GM11168 (cell line): ENCODE data around the gene ETV6.
"Not testable (repeated sequence)": the region's sequence is repeated elsewhere in the genome, so short reads cannot be mapped to it uniquely, and the experiment has no call there.

Experiments
- in situ Hi-C: fragments of 300-500 bp; cut with MboI; formaldehyde crosslinking; loops from one replicate; pipeline ENCODE4 v1.12.0; 2022; ENCODE audit warnings: low sequenced_read_pairs; ENCODE audit not compliant: unreplicated experiment

The ETV6 gene

GRCh38 chr12:11666131-11667050 lies 16.9 kb downstream of the ETV6 start:
- in situ Hi-C loops = no loop called here

GRCh38 chr12:11667171-11667570 lies 17.7 kb downstream of the ETV6 start:
- in situ Hi-C loops = no loop called here

- in situ Hi-C loops = no loop called here
These were observed 19.1 kb downstream of the ETV6 start for GRCh38 chr12:11668611-11669010.

- in situ Hi-C loops = no loop called here
These were observed 19.9 kb downstream of the ETV6 start for GRCh38 chr12:11669348-11669747.

DNA sequence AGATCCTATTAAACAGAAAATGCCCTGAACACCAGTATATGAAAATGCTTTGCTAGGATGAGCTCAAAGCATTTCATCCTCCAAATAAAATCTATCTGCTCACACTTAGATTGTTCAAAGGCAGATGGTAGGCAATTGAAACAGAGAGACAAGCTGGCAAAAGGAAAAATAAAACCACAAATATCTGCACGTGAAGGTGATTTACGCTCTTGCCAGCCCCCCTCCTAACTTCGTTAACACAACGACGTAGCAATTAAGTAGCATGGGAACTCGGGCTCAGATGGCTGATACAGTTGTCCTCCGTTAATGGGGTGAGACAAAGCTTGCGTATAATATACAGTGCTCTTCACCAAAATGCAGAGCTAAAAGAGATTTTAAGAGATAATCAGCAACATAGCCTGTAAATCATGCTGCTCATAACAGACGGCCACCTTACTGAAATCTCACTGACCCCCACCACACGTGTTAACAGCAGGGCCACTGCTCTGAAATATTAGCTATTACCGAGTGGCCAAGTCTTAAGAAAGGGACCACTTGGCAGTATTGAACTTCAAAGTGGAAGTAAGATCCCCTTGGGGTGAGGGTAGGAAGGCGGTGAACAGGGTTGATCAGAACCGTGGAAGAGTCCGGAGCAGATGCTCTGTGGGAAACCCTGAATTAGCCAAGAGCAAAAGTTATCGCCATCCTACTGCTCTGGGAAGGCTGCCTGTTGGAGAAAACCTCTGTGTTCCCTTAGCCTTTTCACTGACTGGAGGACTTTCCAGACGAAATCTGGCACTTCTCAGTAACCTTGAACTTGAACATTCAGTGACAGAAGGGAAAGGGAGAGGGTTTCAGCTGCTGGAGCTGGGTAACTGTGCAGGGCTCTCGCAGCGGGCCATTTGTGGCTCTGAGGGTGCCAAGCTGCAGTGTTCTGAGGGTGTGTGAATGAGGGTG lies 23.1 kb downstream of the ETV6 start:
- in situ Hi-C loops = no loop called here

GRCh38 chr12:11673666-11674461 lies 24.4 kb downstream of the ETV6 start:
- in situ Hi-C loops = no loop called here

DNA sequence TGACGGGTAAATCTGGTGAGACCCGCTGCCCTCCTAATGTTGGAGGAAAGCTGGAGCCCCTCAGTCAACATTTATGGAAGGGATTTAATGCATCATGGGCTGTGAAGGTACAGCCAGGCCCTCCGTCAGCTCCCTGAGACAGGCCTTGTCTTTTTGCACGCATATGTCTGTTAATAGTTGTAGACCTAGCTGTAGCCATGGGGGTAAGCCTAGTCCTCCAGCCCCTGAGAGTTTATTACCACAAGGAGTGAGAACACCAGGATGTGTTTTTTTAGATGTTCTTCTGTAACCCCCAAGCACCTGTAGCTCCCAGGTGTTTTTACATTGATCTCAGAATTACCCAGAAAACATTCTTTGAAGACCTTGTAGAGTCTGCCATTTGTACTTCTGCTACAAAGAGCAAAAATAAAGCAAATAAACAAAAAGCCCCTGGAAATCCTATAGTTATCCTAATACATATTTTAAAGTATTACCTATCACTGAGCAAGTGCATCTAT lies 25.5 kb downstream of the ETV6 start:
- in situ Hi-C loops = no loop called here

DNA sequence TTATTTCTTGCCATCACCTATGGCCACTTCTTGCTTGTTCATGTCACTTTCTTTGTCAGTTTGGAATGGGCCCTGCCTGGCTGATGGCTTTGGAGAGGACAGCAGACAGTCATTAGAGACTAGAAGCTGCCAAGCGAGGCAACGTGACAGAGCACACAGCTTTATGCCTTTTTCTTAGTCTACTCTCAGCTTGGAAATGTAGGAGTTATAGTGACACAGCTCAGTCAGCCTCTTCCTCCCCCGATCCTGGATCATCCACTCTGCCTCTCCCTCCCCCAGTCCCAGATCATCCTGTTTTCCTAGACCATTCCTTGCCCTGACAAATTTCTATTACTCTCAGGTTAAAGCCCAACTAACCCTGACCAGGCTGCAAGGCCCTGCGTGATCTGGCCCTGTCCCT lies 26.6 kb downstream of the ETV6 start:
- in situ Hi-C loops = no loop called here

- in situ Hi-C loops = no loop called here
These were observed 27.6 kb downstream of the ETV6 start for GRCh38 chr12:11677093-11677492.

DNA sequence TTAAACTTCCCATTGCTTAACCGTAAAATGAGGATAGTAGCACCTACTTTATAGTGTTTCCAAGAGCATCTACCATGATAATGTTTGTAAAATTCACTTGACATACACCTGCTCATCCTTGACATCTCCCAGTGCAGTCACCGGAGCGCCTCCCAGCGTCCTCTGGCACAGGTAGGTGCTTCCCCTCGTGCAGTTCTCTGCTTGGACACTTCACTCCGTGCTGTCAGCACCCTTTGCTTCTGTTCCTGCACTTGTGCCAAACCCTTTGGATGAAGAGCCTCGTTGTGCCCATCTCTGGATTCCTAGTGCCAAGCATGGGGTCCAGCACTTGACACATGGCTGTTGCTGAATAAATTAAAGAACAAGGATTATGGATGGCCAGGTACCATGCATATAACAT lies 28.3 kb downstream of the ETV6 start:
- in situ Hi-C loops = no loop called here

- in situ Hi-C loops = no loop called here
These were observed 29.3 kb downstream of the ETV6 start for GRCh38 chr12:11678781-11679180.

GRCh38 chr12:11681207-11681606 lies 31.7 kb downstream of the ETV6 start:
- in situ Hi-C loops = no loop called here

- in situ Hi-C loops = not testable (repeated sequence)
These were observed 32.2 kb downstream of the ETV6 start for GRCh38 chr12:11681695-11682094.

GRCh38 chr12:11684393-11684792 lies 34.9 kb downstream of the ETV6 start:
- in situ Hi-C loops = no loop called here

DNA sequence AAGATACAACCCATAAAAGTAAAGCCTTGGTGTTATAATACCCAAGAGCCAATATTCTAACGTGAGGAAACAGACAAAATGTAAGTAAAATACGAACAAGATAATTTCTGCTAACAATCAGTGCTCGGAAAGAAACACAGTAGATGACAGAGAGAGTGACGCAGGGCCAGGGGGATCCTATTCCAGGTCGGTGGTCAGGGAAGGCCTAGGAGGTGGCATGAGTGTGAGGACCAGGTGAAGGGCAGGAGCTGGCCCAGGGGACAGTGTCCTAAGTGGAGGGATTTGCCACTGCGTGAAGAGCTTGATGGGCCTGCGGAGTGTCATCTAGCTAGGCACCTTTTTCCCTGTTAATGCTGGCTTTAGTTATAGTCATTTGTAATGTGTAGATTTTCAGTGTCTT lies 35.3 kb downstream of the ETV6 start:
- in situ Hi-C loops = no loop called here

DNA sequence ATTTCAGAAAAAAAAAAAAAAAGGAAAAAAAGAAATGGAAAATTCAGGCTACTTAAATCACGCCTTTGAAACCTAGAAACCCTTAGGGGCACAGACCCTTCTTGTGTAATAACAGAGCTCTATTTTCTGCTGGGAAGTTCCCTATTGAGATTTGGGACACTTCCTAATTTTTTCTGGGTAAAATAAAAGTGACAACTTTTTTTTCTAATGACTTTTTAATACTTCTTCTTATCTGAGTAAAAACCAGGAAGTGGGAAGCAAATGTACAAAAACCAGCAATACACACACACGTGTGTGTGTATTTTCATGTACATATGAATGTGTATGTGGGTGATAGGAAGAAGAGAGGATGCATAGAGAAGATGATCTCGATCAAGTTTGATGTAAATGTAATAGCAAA lies 35.8 kb downstream of the ETV6 start:
- in situ Hi-C loops = no loop called here

- in situ Hi-C loops = no loop called here
These were observed 36.2 kb downstream of the ETV6 start for GRCh38 chr12:11685716-11686115.

DNA sequence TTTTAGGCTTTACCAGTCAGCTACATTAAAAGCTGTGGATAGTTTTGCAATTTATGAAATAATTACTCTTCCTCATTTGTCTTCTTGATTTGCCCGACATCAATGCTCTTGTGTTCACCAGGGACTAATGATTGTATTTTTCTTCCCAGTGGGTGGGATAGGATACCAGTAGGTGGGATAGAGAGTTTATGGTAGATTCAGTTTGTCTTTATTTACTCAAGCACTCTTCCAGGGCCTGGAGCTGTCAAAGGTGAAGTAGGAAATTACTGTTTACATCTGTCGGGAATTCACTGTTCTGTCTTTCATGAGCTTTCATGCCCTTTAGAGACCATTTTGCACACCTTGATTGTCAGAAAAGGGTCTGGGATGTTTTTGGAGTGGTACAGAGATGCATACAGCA lies 36.6 kb downstream of the ETV6 start:
- in situ Hi-C loops = no loop called here

GRCh38 chr12:11687528-11687927 lies 38.1 kb downstream of the ETV6 start:
- in situ Hi-C loops = no loop called here

DNA sequence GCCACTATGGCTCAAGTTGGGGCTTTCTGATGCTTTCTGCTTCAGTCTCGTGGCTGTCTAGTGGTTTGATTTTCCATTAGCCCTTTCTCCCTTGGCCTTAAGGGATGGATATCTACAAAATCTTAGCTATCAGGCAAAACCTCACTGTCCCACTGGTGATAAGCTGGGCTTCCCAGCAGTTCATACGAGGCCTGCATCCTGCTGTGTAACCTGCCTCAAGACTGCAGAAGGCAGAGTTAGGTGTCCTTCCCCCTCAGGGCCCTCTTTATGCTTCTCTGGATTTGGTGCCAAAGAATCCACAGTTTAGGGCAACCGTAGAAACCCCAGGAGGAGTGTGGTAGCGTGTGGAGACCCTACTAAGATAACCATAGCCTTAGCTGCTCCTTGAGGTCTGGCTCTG lies 38.9 kb downstream of the ETV6 start:
- in situ Hi-C loops = no loop called here
